SK-N-SH (cell line): Measurements from ENCODE around the gene SPSB1. TPM values are rescaled to one million over a fixed set of nuclear protein-coding genes. Genes with fewer than 3 reads are reported as not detected.

Experiments
- CTCF ChIA-PET: fragments of 300-600, 350-600 bp; formaldehyde crosslinking; extraction: SDS; loops from one replicate; lab custom pipeline; 2021; lab: Yijun Ruan, JAX
- POLR2A ChIA-PET: fragments of 350-600 bp; sonication (Branson Sonifier 250); formaldehyde crosslinking; extraction: SDS; loops from one replicate; lab custom pipeline; 2020; ENCODE audit warnings: antibody characterized with exemption, inconsistent platforms; lab: Yijun Ruan, JAX
- DNase-seq: peaks from one replicate; pipeline ENCODE4 v3.0.0; 2012
- H2AFZ ChIP-seq: fragments of 200-600 bp; sonication (generic); 2 replicates; pipeline ENCODE4 v1.8.1; 2016; ENCODE audit warnings: antibody characterized with exemption, mild to moderate bottlenecking, low read depth
- H3F3A ChIP-seq: fragments of 200-600 bp; sonication (generic); replicated peaks from 2 replicates; pipeline ENCODE3; 2016; ENCODE audit warnings: antibody characterized with exemption, mild to moderate bottlenecking; ENCODE audit not compliant: insufficient read depth
- H3K27ac ChIP-seq, 2 experiments: fragments of 200-500 bp in 1 of 2; fragments of 200-600 bp in 1 of 2; sonication (Bioruptor generic) in 1 of 2; sonication (generic), shearing (Covaris generic) in 1 of 2; 2 replicates each; pipeline versions ENCODE4 v1.5.1 to v1.6.1; 2014 to 2016; ENCODE audit warnings: low read depth in 2 of 2, inconsistent platforms in 1 of 2, low read length in 1 of 2, mild to moderate bottlenecking in 1 of 2, mixed read lengths in 1 of 2
- H3K27me3 ChIP-seq: fragments of 200-600 bp; sonication (generic), shearing (Covaris generic); 2 replicates; pipeline ENCODE4 v1.6.1; 2016; ENCODE audit warnings: mixed run types; ENCODE audit not compliant: insufficient read depth
- H3K36me3 ChIP-seq, 2 experiments: fragments of 200-500 bp in 1 of 2; fragments of 200-600 bp in 1 of 2; sonication (Bioruptor generic) in 1 of 2; sonication (generic) in 1 of 2; replicated peaks in 1 of 2; 2 replicates each; pipeline versions ENCODE3 to v1.5.1; 2014 to 2016; ENCODE audit warnings: low read length in 1 of 2, mild to moderate bottlenecking in 1 of 2; ENCODE audit not compliant: insufficient read depth in 2 of 2, control insufficient read depth in 1 of 2
- H3K4me1 ChIP-seq, 2 experiments: fragments of 200-500 bp in 1 of 2; fragments of 200-600 bp in 1 of 2; sonication (Bioruptor generic) in 1 of 2; sonication (generic), shearing (Covaris generic) in 1 of 2; 2 replicates each; pipeline versions ENCODE4 v1.5.1 to v1.6.1; 2014 to 2016; ENCODE audit warnings: low read depth in 1 of 2, low read length in 1 of 2, mixed run types in 1 of 2; ENCODE audit not compliant: insufficient read depth in 2 of 2, control insufficient read depth in 1 of 2
- H3K4me2 ChIP-seq: fragments of 200-600 bp; sonication (generic), shearing (Covaris generic); 2 replicates; pipeline ENCODE4 v1.6.1; 2017; ENCODE audit warnings: mixed run types
- H3K4me3 ChIP-seq, 2 experiments: fragments of 200-500 bp in 1 of 2; fragments of 200-600 bp in 1 of 2; sonication (Bioruptor generic) in 1 of 2; sonication (generic), shearing (Covaris generic) in 1 of 2; 2 replicates each; pipeline versions ENCODE4 v1.5.1 to v1.8.1; 2014 to 2016; ENCODE audit warnings: low read depth in 2 of 2, inconsistent platforms in 1 of 2, low read length in 1 of 2, mild to moderate bottlenecking in 1 of 2, mixed read lengths in 1 of 2, moderate library complexity in 1 of 2
- H3K79me2 ChIP-seq: fragments of 200-600 bp; sonication (generic); 2 replicates; pipeline ENCODE4 v1.8.1; 2017; ENCODE audit warnings: mild to moderate bottlenecking; ENCODE audit not compliant: insufficient read depth
- H3K9ac ChIP-seq: fragments of 200-600 bp; sonication (generic); 2 replicates; pipeline ENCODE4 v1.6.1; 2017; ENCODE audit warnings: mixed run types
- H3K9me2 ChIP-seq: fragments of 200-600 bp; sonication (generic); 2 replicates; pipeline ENCODE4 v1.6.1; 2017; ENCODE audit warnings: mixed run types
- H3K9me3 ChIP-seq: fragments of 200-600 bp; sonication (generic); 2 replicates; pipeline ENCODE4 v1.6.1; 2017; ENCODE audit warnings: mixed run types, mild to moderate bottlenecking, moderate library complexity
- H4K20me1 ChIP-seq: fragments of 200-600 bp; sonication (generic); 2 replicates; pipeline ENCODE4 v1.6.1; 2017; ENCODE audit warnings: mild to moderate bottlenecking, mixed run types; ENCODE audit not compliant: insufficient read depth
- CTCF ChIP-seq: fragments of 200-600 bp; sonication (generic); IDR thresholded peaks from 2 replicates; pipeline ENCODE4 v1.6.1; 2017; ENCODE audit warnings: antibody characterized with exemption, mild to moderate bottlenecking, moderate library complexity
- FOSL2 ChIP-seq: IDR thresholded peaks from 2 replicates; pipeline ENCODE4 v1.4.0; 2012; ENCODE audit warnings: low read depth, mild to moderate bottlenecking, moderate library complexity, borderline replicate concordance
- MXI1 ChIP-seq: IDR thresholded peaks from 2 replicates; pipeline ENCODE4 v1.6.1; 2012; ENCODE audit warnings: mild to moderate bottlenecking, low read depth, low read length, improper control_type of control experiment
- NFIC ChIP-seq: IDR thresholded peaks from 2 replicates; pipeline ENCODE4 v1.4.0; 2012; ENCODE audit warnings: borderline replicate concordance
- WGBS: methylation state at CpG from one replicate; pipeline ENCODE4 v1.1.6; 2017; ENCODE audit warnings: low lambda C conversion rate; 5-methylcytosine and 5-hydroxymethylcytosine counted together
- polyA plus RNA-seq, 3 experiments: library from polyadenylated mRNA; depleted of rRNA; stranded (reverse); fragments of >200 nt; gene quantifications; 2 replicates each; pipeline ENCODE4 v1.2.3, GENCODE V29; 2012

Gene SPSB1
- polyA plus RNA-seq, 1 of the 3 experiments (the other 2 are of a cell fraction): 9.2 TPM

GRCh38 chr1:9418851-9419250 lies 126.2 kb downstream of the SPSB1 start:
- 97% methylated on average over 6 of the region's 7 CpGs for WGBS
- Histone ChIP-seq H4K20me1 (no peaks in the 10 kb centered on the region), H3K4me2 (no peak overlapping the region), H3K27me3 (no peaks in the 10 kb centered on the region), H3K9me3 (no peaks in the 10 kb centered on the region), H3K4me1 (no peaks in the 10 kb centered on the region; a peak in 2 of 4 replicates), H2AFZ (no peak overlapping the region), H3K4me3 (no peak overlapping the region), H3K36me3 (no peaks in the 10 kb centered on the region), H3K27ac (no peak overlapping the region), H3K79me2 (no peaks in the 10 kb centered on the region), H3K9me2 (no peaks in the 10 kb centered on the region), H3F3A (peaks cover 5% of the 10 kb centered on the region), H3K9ac (no peak overlapping the region)
- POLR2A ChIA-PET: no interaction called here
- TF ChIP-seq FOSL2: no peak
- no peak for TF ChIP-seq NFIC
- TF ChIP-seq MXI1: no peak
- TF ChIP-seq CTCF: no peak
- no peak for DNase-seq
- CTCF ChIA-PET: no interaction called here

Other genes with a start within 250 kb of the SPSB1 start
- 0.02 TPM in 2 replicates for gene SLC2A5, start 223.3 kb upstream of the SPSB1 start, polyA plus RNA-seq (2012; rRNA removed)
- gene GPR157, start 163.8 kb upstream of the SPSB1 start, polyA plus RNA-seq (2012; rRNA removed): 1.8 and 2.1 TPM in 2 replicates
- 16.2 and 19.1 TPM in 2 replicates for gene H6PD, start 58.1 kb upstream of the SPSB1 start, polyA plus RNA-seq (2012; rRNA removed)
- 4.8 and 5.0 TPM in 2 replicates for gene SLC25A33, start 246.6 kb downstream of the SPSB1 start, polyA plus RNA-seq (2012; rRNA removed)